22Rv1 (cell line): ENCODE measurements around the gene NKG7.
A peak's percentile ranks its signal among the peaks of the same experiment; 100 is the strongest.

Experiments used
- H3K27ac ChIP-seq: fragments of 450-650 bp; 2 replicates; pipeline ENCODE4 v1.5.1; 2017
- CTCF ChIP-seq: fragments of 450-650 bp; IDR thresholded peaks from 2 replicates; pipeline ENCODE4 v1.5.1; 2017; ENCODE audit warnings: mild to moderate bottlenecking
- ZFX ChIP-seq: fragments of 450-650 bp; IDR thresholded peaks from 2 replicates; pipeline ENCODE4 v1.6.1; 2017; ENCODE audit warnings: antibody characterized with exemption, borderline replicate concordance

The NKG7 gene

GRCh38 chr19:51342631-51343569, 29.6 kb downstream of the NKG7 start:
- H3K27ac ChIP-seq: peak overlapping the region; percentile 63
- TF ChIP-seq ZFX (no peak), CTCF (no peak)

GRCh38 chr19:51341976-51342580, 30.4 kb downstream of the NKG7 start, which contains the start of gene VSIG10L:
Gene VSIG10L, minus strand, starts transcription at chr19:51342139. Its CDS starts 15 bp downstream, at chr19:51342124.
- TF ChIP-seq CTCF (no peak), ZFX (no peak)

GRCh38 chr19:51341066-51341465, 31.4 kb downstream of the NKG7 start:
- peak overlapping the region; percentile 63; the same call in 1 of the 2 replicates for H3K27ac ChIP-seq

More at GRCh38 chr19:51341976-51342580, 30.4 kb downstream of the NKG7 start, which contains the start of gene VSIG10L:
- peak within 1 kb of the TSS; percentile 63 for H3K27ac ChIP-seq

GRCh38 chr19:51339687-51340656, 32.5 kb downstream of the NKG7 start:
- H3K27ac ChIP-seq: peak overlapping the region; percentile 86

More at GRCh38 chr19:51341066-51341465, 31.4 kb downstream of the NKG7 start:
- no peak for TF ChIP-seq ZFX
- no peak for TF ChIP-seq CTCF

GRCh38 chr19:51339313-51339686, 33.2 kb downstream of the NKG7 start:
- peak overlapping the region; percentile 86 for H3K27ac ChIP-seq
- TF ChIP-seq ZFX: no peak
- TF ChIP-seq CTCF: no peak

More at GRCh38 chr19:51339687-51340656, 32.5 kb downstream of the NKG7 start:
- TF ChIP-seq CTCF (peak; percentile 50), ZFX (no peak)

- TF ChIP-seq ZFX (no peak), CTCF (peak; percentile 96)
- peak overlapping the region; percentile 86 for H3K27ac ChIP-seq
These were observed 33.7 kb downstream of the NKG7 start for GRCh38 chr19:51338563-51339312.
